Dedifferentiated amniotic fluid mesenchymal stem cell (primary cell): ENCODE results near the gene HPSE2.
"Not testable (repeated sequence)": the region's sequence is repeated elsewhere in the genome, so short reads cannot be mapped to it uniquely, and the experiment has no call there.

Experiments
- DNase-seq: peaks from one replicate; pipeline ENCODE4 v3.0.0-alpha.2; 2016; ENCODE audit errors: extremely low spot score

HPSE2 gene

GRCh38 chr10:99235658-99236626 lies at the start of gene HPSE2:
HPSE2 (minus strand) TSS chr10:99235852.
- DNase-seq, result no peak

GRCh38 chr10:99280472-99280871 lies 44.8 kb upstream of the HPSE2 start:
- no peak for DNase-seq

GRCh38 chr10:99279626-99280111 lies 44.0 kb upstream of the HPSE2 start:
- DNase-seq, result peak; percentile 49

- DNase-seq, result no peak
These were observed 41.3 kb upstream of the HPSE2 start for GRCh38 chr10:99276848-99277486.

DNA sequence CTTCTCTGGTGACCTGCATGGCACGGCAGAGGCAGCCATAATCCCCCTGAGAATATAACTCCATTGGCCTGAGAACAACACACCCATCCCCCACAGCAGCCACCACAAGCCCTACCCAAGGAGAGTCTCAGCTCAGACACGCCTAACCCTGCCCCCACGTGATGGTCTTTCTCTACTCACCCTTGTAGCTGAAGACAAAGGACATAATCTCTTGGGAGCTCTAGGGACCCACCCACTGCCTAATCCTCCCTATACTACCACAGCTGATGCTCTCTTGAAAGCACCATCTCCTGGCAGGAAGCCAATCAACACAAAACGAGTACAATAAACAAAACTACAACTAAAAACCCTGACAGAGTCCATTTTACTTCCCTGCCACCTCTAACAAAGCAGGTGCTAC lies 30.7 kb upstream of the HPSE2 start:
- DNase-seq, result no peak

GRCh38 chr10:99248824-99249223 lies 13.2 kb upstream of the HPSE2 start:
- DNase-seq, result no peak

DNA sequence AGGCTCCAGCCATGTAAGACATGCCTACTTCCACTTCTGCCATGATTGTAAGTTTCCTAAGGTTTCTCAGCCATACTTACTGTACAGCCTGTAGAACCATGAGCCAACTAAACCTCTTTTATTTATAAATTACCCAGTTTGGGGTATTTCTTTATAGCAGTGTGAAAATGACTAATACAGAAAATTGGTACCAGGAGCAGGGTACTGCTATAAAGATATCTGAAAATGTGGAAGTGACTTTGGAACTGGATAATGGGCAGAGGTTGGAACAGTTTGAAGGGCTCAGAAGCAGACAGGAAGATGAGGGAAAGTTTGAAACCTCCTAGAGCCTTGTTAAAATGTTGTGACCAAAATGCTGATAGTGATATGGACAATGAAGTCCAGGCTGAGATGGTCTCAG lies 12.2 kb upstream of the HPSE2 start:
- DNase-seq, result not testable (repeated sequence)

- no peak for DNase-seq
These were observed 1.1 kb upstream of the HPSE2 start for GRCh38 chr10:99236627-99237309.

GRCh38 chr10:99234791-99235657 lies 628 bp downstream of the HPSE2 start:
- peak; percentile 20 for DNase-seq

DNA sequence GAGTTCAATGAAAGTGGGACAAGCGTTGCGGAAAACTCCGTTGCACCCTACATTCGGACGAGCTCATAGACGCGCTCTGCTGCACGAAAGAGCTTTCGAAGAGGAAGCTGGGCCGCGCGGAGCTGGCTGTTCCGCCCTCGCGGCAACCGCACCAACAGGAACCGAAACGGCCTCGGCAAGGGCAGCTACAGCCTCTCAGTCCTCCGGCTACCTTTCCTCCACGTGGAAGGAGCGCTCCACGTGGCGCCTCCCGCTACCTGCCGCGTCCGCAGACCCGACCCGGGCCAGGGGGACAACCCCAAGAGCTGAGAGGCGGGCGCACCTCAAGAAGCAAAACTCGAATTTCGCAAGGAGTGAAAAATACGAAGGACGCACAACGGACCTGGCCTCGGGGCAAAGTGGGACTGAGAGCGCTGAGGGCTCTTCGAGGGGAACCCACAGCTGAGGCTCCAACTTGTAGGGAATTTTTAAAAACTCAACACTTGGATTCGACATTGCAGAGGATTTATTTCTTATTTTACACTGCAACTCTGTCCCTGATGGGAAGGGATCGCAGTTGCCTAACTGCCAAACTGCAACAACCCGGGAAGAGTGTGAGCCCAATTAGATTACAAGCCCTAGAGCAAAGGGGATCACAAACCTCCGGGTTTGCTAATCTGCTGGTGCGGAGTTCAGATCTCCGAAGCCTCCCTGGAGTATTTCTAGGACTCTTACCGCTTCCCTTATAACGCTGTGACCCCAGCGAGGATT lies 1.4 kb downstream of the HPSE2 start:
- no peak for DNase-seq

DNA sequence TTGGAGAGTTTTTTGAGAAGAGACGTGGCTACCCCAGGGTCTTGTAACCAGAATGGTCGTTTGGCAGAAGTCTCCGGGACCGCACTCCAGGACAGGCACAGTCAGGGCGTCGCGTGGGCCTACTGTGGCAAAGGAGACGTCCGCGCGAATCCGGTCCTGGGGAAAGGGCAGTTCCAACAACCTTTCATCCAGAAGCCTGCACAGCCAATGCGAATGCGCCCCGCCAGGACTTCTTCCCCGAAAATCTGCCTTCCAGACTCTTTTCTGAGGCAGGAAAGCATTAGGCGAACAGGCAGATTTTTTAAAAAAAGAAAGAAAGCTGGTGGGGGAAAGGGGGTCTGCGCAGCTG lies 2.0 kb downstream of the HPSE2 start:
- DNase-seq, result no peak

DNA sequence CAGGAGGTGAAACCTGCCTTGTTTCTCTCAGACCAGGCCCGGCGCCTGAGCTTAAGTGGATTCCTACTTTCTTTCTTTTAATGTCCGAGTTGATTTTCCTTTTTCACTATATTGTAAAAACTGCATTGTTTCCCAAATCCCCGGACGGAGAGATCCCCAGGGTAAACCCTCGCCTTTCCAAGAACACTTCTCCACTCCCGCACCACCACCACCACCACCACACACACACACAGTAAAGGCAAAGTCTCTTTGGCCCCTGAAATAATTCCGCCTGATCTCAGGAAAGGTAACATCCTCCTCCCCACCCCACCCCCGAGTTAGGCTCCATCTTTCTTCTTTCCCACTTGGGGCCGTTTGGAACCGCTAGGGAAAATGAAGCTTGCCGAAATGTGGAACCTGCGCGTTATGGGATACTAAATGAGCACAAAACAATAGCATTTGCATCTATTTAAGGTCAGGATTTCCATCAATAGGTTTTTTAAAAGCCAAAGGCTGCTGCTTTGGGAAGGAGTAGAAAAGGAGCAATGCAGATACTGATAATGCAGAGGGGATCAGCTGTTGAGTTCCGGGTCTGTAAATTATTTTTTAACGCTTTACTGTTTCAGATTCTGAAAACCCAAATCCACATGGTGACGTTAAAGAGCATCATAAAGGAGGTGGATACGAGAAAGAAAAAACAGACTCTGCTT lies 2.5 kb downstream of the HPSE2 start:
- no peak for DNase-seq

DNA sequence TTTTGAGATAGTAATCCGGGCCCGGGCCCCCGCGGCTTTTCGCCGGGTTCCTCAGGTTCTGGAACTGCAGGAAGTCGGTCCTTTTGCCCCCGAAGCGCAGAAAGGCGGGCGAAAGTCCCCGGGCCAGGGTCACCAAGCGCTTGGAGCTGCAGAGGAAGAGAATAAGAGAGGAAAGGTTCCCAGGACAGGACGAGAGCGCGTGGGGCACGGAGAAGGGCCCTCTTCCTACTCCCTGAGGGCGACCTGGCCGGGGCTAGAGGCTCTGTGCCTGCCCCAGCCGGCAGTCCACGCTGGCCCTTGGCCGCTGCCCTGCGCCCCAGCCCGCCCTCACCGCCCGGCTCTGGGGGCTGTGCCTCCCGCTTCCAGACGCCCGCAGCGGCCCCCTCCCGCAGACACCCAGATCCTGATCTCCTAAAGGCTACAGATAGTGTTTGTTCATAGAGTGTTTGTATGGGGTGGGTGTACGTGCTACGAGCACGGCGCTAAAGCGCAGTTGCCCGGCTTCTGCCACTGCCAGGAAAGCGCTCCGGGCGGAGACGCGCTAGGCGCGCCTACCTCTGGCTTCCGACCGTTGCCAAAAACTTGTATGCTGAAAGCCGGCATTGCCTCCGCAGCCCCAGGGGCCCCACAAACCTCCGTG lies 3.2 kb downstream of the HPSE2 start:
- DNase-seq, result no peak

DNA sequence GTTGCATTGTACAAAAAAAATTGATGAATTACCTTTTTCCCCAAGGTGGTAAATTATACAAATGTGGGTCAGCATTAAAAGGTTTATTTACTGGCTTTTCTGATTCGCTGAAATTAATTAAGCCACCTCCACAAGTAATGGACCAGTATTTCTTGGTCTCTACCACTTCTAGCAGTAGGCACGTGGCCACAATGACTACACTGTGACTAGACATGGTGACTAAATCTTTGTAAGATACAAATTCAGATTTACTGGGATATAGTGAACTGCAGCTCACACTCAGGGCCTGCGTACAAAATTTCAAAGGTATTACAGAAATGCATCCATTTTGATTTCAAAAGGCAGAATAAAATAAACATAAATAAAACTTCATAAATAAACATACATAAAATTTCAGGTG lies 10.9 kb downstream of the HPSE2 start:
- no peak for DNase-seq

- DNase-seq, result no peak
These were observed 28.3 kb downstream of the HPSE2 start for GRCh38 chr10:99207340-99207739.

GRCh38 chr10:99203310-99203709 lies 32.3 kb downstream of the HPSE2 start:
- no peak for DNase-seq

- DNase-seq, result no peak
These were observed 62.7 kb downstream of the HPSE2 start for GRCh38 chr10:99172950-99173349.

GRCh38 chr10:99172128-99172738 lies 63.4 kb downstream of the HPSE2 start:
- no peak for DNase-seq

DNA sequence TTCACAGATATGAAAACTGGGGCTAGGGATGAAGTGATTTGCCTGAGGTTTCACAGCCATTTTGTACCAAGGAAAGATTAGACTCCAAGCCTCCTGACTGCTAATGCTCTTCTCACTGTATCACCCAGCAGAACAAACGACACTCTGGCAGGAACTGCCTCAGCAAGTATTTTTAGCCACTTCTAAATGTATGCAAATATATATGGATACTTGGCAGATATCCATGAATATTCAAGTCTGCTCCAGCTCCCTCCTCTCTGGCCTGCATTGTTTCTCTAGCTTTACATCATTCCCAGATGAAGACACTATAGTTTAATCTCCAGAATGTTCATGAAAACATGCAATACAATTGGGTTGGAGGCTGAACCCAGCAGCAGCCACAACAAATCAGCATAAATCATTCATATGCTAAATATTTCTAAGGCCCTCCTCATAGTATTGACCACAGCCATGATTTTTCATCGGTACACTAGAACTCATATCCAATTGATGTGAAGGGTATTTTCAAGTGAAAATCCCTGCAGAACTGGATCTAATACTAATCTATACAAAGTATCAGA lies 65.5 kb downstream of the HPSE2 start:
- no peak for DNase-seq
